GM12874 (cell line): Measurements from ENCODE around the gene AOPEP.

Source experiments
- TF ChIP-seq, protein P1 (sequence below): IDR thresholded peaks from 2 replicates; pipeline ENCODE4 v1.5.1; 2011; ENCODE audit warnings: low read depth, mild to moderate bottlenecking, control low read depth, low read length, moderate library complexity; ENCODE audit not compliant: insufficient read depth

The AOPEP gene

DNA sequence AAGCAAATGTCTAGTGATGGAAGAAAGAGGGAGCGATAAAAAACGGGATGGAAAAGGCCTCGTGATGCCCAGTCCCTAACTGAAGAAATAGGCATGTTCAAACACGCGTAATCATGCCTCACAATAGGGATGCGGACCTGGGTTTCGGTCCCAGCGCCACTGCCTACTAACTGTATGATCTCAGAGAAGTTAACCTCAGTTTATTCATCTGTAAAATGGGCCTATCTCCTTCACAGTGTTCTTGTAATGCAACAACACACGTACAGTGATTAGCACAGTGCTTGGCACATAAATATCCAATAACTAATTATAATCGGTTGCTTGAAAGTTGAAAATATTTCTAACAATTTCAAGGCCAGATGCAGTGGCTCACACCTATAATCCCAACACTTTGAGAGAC is 409.3 kb downstream of the AOPEP start:
- TF ChIP-seq, protein P1, sequence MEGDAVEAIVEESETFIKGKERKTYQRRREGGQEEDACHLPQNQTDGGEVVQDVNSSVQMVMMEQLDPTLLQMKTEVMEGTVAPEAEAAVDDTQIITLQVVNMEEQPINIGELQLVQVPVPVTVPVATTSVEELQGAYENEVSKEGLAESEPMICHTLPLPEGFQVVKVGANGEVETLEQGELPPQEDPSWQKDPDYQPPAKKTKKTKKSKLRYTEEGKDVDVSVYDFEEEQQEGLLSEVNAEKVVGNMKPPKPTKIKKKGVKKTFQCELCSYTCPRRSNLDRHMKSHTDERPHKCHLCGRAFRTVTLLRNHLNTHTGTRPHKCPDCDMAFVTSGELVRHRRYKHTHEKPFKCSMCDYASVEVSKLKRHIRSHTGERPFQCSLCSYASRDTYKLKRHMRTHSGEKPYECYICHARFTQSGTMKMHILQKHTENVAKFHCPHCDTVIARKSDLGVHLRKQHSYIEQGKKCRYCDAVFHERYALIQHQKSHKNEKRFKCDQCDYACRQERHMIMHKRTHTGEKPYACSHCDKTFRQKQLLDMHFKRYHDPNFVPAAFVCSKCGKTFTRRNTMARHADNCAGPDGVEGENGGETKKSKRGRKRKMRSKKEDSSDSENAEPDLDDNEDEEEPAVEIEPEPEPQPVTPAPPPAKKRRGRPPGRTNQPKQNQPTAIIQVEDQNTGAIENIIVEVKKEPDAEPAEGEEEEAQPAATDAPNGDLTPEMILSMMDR, result no peak
